ENCODE results near the gene SIRPB2.

The SIRPB2 gene

GRCh38 chr20:1438361-1438760, 52.9 kb downstream of the SIRPB2 start:
- no peak for FAIRE-seq

- no peak for FAIRE-seq
Observed at GRCh38 chr20:1437235-1437904, 53.9 kb downstream of the SIRPB2 start.

- no peak for FAIRE-seq
Observed at GRCh38 chr20:1436263-1436662, 55.0 kb downstream of the SIRPB2 start.

- no peak for FAIRE-seq
Observed at GRCh38 chr20:1435337-1435699, 55.9 kb downstream of the SIRPB2 start.

- no peak for FAIRE-seq
Observed at GRCh38 chr20:1434571-1435336, 56.5 kb downstream of the SIRPB2 start.

GRCh38 chr20:1431158-1431557, 60.1 kb downstream of the SIRPB2 start:
- no peak for FAIRE-seq

GRCh38 chr20:1430004-1430451, 61.2 kb downstream of the SIRPB2 start:
- FAIRE-seq, result no peak

- FAIRE-seq, result no peak
Observed at GRCh38 chr20:1429143-1429728, 62.0 kb downstream of the SIRPB2 start.

- no peak for FAIRE-seq
Observed at GRCh38 chr20:1427457-1428054, 63.7 kb downstream of the SIRPB2 start.

- FAIRE-seq, result no peak
Observed at GRCh38 chr20:1426231-1426849, 64.9 kb downstream of the SIRPB2 start.
